ENCODE data around the gene AP1B1.
"Not testable (repeated sequence)": the region's sequence is repeated elsewhere in the genome, so short reads cannot be mapped to it uniquely, and the experiment has no call there.

Gene AP1B1

GRCh38 chr22:29370537-29370936 lies 17.8 kb downstream of the AP1B1 start:
- Histone ChIP-seq H3K27ac (no peak overlapping the region), H3K36me3 (peaks cover 23% of the 10 kb centered on the region), H3K9me3 (no peaks in the 10 kb centered on the region), H3K27me3 (no peaks in the 10 kb centered on the region), H3K4me1 (ENCODE audit: control insufficient read depth in 1 of 2, insufficient read depth in 1 of 2, low read depth in 1 of 2, low read length in 1 of 2) (peaks cover 4 to 7% of the 10 kb centered on the region in 2 experiments), H3K4me3 (ENCODE audit: low read depth in 1 of 2, low read length in 1 of 2) (no peak overlapping the region)
- no peak for TF ChIP-seq CTCF (IDR thresholded peaks at IDR 0.05)

GRCh38 chr22:29369460-29369859 lies 18.9 kb downstream of the AP1B1 start:
- Histone ChIP-seq H3K36me3 (peaks cover 23% of the 10 kb centered on the region), H3K4me1 (ENCODE audit: control insufficient read depth in 1 of 2, insufficient read depth in 1 of 2, low read depth in 1 of 2, low read length in 1 of 2) (peaks cover 4 to 7% of the 10 kb centered on the region in 2 experiments), H3K9me3 (no peaks in the 10 kb centered on the region), H3K27ac (no peak overlapping the region), H3K4me3 (ENCODE audit: low read depth in 1 of 2, low read length in 1 of 2) (no peak overlapping the region), H3K27me3 (no peaks in the 10 kb centered on the region)
- TF ChIP-seq CTCF (IDR thresholded peaks at IDR 0.05): no peak

GRCh38 chr22:29359469-29359868 lies 28.9 kb downstream of the AP1B1 start:
- no peak overlapping the region for H3K4me3 ChIP-seq (ENCODE audit: low read depth in 1 of 2, low read length in 1 of 2)
- H3K4me1 ChIP-seq (ENCODE audit: control insufficient read depth in 1 of 2, insufficient read depth in 1 of 2, low read depth in 1 of 2, low read length in 1 of 2): no peaks in the 10 kb centered on the region
- H3K36me3 ChIP-seq: peaks cover 83% of the 10 kb centered on the region
- no peaks in the 10 kb centered on the region for H3K27me3 ChIP-seq
- TF ChIP-seq CTCF (IDR thresholded peaks at IDR 0.05): no peak
- no peak overlapping the region for H3K27ac ChIP-seq
- H3K9me3 ChIP-seq: no peaks in the 10 kb centered on the region

- H3K4me3 ChIP-seq (ENCODE audit: low read depth in 1 of 2, low read length in 1 of 2); H3K27ac ChIP-seq; H3K4me1 ChIP-seq (ENCODE audit: control insufficient read depth in 1 of 2, insufficient read depth in 1 of 2, low read depth in 1 of 2, low read length in 1 of 2); H3K9me3 ChIP-seq; H3K27me3 ChIP-seq: not testable (repeated sequence)
- peaks cover 95% of the 10 kb centered on the region for H3K36me3 ChIP-seq
Measured at GRCh38 chr22:29357193-29357890, 31.0 kb downstream of the AP1B1 start.

- no peaks in the 10 kb centered on the region for H3K9me3 ChIP-seq
- no peak for TF ChIP-seq CTCF (IDR thresholded peaks at IDR 0.05)
- H3K27me3 ChIP-seq: no peaks in the 10 kb centered on the region
- no peak overlapping the region for H3K27ac ChIP-seq
- H3K36me3 ChIP-seq: peaks cover 99% of the 10 kb centered on the region
- no peak overlapping the region for H3K4me3 ChIP-seq (ENCODE audit: low read depth in 1 of 2, low read length in 1 of 2)
- no peaks in the 10 kb centered on the region for H3K4me1 ChIP-seq (ENCODE audit: control insufficient read depth in 1 of 2, insufficient read depth in 1 of 2, low read depth in 1 of 2, low read length in 1 of 2)
Measured at GRCh38 chr22:29353860-29354259, 34.5 kb downstream of the AP1B1 start.

- no peaks in the 10 kb centered on the region for H3K27me3 ChIP-seq
- no peak for TF ChIP-seq CTCF (IDR thresholded peaks at IDR 0.05)
- H3K4me1 ChIP-seq (ENCODE audit: control insufficient read depth in 1 of 2, insufficient read depth in 1 of 2, low read depth in 1 of 2, low read length in 1 of 2): no peaks in the 10 kb centered on the region
- H3K36me3 ChIP-seq: peaks cover 99% of the 10 kb centered on the region
- no peak overlapping the region for H3K27ac ChIP-seq
- no peaks in the 10 kb centered on the region for H3K9me3 ChIP-seq
- no peak overlapping the region for H3K4me3 ChIP-seq (ENCODE audit: low read depth in 1 of 2, low read length in 1 of 2)
Measured at GRCh38 chr22:29353286-29353685, 35.1 kb downstream of the AP1B1 start.
